HG03457 (cell line): Measurements from ENCODE around the gene PTPRD.
"Not testable (repeated sequence)": the region's sequence is repeated elsewhere in the genome, so short reads cannot be mapped to it uniquely, and the experiment has no call there.

ENCODE experiments used
- ATAC-seq: cut with Tn5 transposase; IDR thresholded peaks from one replicate; pipeline ENCODE4 v1.9.1; 2021; ENCODE audit warnings: moderate number of reproducible peaks; ENCODE audit not compliant: unreplicated experiment

The PTPRD gene

DNA sequence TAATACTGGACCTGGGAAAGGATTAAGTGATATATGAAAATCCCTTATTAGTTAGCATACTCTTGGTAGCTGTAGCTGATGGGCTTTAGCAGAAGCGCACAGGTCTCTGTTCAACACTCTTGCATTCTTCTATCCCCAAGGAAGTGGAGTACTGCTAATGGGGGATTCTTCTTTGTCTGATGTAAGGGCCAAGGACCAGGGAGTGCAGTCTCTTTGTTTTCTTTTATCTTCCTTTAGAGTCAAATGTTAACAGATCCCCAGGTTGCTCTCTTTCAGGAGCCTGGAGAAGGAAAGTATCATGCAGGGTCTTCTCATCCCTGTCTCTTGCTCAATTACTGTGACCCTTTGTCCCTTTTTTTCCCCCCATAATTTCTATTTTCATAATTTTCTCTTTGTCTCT is 1666.3 kb downstream of the PTPRD start:
- ATAC-seq = no peak

DNA sequence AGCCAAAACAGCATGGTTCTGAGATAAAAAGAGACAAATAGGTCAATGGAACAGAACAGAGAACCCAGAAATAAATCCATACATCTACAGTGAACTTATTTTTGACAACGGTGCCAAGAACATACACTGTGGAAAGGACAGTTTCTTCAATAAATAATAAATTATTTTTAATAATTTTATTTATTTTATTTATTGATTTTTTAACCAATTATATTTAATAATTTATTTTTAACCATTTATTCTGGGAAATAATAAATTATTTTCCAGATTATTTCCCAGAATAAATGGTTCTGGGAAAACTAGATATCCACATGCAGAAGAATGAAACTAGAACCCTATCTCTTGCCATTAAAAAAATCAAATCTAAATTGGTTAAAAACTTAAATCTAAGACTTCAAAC is 1669.4 kb downstream of the PTPRD start:
- ATAC-seq = no peak

DNA sequence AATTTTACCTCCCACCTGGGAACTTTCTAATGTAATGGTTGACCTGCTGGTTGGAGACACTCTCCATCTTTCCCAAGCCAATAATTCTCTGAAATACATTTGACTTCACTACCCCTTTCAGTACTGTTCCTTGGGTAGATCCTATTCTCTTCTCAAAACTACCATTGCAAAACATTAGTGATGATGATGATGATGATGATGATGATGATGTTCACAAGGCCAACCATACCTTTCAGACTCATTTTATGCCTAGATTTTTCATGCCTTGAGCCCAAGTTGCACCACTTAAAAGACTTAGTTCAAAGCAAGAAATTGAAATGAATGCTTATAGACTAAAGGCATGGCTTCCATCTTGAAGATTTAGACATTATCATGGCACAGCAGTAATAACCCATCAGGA is 1672.2 kb downstream of the PTPRD start:
- no peak for ATAC-seq

DNA sequence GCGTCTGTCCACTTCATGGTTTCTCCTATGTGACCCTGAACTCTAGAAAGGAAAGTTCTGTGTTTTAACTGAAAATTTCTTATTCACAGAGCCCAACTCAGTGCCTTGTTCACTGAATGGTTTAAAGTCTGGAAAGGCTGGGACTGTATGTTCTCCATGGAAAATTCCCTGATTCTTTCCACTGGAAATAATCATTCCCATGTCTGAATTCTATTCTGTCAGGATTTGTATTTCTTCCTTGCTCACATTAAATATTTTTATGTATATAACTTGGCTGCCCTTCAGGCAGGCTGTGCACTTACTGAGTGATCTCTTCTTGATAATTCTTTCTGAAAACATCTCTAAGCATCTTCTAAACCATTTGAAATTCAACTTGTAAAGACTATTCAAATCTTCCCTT is 1686.3 kb downstream of the PTPRD start:
- no peak for ATAC-seq

DNA sequence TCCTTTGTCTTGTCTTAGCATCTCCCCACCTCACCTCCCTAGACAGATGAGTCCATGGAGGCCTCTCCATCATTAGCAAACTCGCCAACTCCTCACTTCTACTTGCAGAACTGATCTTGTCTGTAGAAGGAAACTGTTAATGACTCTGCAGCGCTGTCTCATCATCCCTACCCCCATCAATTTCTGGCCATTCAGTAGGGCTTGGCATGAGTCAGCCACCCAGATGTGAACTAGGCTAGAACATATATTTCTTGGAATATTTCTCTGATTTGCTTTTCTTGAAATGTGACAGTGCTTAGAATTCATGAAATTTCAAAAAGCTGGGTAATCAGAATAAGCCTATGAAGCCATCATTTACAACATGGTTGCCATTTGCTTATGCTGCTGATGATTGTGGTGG is 1688.2 kb downstream of the PTPRD start:
- ATAC-seq = no peak

DNA sequence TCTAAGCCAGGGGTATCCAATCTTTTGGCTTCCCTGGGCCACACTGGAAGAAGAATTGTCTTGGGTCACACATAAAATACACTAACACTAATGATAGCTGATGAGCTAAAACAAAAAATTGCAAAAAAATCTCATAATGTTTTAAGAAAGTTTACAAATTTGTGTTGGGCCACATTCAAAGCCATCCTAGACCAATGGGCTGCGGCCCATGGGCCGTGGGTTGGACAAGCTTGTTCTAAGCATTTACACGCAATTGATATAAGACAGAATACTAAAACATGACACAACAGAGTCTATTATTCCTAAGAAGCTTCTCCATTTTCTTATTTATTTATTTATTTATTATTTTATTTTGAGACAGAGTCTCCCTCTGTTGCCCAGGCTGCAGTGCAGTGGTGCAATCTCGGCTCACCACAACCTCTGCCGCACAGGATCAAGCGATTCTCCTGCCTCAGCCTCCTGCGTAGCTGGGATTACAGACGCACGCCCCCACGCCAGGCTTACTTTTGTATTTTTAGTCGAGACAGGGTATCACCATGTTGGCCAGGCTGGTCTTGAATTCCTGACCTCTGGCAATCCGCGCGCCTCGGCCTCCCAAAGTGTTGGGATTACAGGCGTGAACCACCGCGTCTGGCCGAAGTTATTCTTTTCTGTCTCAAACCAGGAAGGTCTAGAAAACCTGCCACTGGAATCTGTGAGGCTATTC is 1692.2 kb downstream of the PTPRD start:
- not testable (repeated sequence) for ATAC-seq

DNA sequence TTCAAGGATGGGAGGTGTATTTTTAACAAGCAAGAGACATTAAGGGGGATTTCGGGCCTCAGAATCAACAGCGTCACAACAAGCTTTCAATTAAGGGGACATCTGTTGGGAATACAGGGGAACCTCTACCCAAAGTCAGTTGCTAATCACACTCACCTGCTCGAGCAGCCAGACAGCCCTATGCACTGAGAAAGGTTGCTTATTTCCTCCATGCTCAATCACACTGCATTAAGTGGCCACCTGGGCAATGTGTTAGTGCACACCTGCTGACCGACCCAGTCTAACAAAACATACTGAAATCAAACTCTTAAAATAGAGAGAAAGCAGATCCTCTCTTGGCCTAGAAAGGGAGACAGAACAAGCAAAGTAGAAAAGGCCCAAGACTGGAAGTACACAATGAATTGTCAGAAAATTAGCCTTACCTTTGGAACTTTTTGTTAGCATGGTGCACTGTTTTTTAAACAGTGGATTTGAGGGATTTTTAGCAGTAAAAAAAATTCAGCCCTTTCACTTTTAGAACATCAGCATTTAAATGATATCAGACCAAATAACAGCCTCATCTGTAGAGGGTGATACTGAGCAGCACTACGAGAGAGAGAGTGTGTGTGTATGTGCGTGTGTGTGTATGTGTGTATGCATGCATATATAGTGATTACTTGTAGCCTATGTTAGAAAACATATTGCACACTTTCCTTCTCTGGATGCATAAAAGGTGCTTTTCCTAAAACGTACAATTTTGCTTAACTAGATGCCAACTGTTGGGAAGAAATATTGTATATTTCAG is 1694.7 kb downstream of the PTPRD start:
- no peak for ATAC-seq

DNA sequence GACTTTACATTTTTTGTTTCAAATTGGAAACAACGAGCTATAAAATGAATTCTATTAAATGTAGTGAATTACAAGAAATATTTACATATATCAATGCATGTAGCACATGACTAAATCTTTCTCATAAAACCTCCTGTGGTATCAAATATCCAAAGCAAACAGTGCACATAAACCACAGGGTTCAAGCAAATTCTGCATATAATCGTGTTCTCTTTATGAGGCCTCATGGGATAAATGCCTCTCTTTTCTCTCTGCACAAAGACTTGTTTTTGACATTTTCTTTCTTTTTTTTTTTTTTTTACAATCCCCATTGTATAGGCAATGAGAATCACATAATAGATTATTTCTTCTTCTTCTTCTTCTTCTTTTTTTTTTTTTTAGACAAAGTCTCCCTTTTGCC is 1696.0 kb downstream of the PTPRD start:
- no peak for ATAC-seq

DNA sequence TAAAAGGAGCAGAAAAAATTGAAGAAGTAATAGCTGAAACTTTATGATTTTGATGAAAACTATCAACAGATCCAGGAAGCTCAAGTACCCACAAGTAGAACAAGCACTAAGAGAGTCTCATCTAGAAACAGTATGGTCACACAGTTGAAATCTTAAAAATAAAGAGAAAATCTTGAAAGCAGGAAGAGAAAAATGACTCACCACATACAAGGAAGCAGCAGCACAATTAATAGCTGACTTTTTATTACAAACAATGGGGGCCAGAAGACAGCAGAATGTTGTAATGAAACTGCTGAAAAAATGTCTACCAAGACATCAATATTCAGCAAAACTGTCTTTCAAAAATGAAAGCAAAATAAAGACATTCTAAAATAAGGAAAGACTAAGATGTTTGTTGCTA is 1704.9 kb downstream of the PTPRD start:
- no peak for ATAC-seq

DNA sequence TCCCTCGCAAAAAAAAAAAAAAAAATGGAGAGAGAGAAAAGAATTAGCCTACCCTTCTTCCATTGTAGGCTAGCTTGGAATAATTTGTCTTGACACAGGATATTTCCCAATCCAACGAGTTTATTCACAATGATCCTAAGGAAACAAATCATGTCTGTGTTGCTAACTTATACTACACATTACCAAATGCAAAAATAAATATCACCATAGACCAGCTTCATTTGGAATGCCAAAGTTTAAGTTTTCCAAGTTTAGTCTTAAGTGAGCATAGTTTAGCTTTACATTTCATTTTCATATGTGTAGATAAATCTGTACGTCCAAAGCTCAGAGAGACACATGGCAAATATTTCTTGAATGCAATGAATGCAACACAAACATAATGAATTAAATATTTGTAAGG is 1707.1 kb downstream of the PTPRD start:
- no peak for ATAC-seq

DNA sequence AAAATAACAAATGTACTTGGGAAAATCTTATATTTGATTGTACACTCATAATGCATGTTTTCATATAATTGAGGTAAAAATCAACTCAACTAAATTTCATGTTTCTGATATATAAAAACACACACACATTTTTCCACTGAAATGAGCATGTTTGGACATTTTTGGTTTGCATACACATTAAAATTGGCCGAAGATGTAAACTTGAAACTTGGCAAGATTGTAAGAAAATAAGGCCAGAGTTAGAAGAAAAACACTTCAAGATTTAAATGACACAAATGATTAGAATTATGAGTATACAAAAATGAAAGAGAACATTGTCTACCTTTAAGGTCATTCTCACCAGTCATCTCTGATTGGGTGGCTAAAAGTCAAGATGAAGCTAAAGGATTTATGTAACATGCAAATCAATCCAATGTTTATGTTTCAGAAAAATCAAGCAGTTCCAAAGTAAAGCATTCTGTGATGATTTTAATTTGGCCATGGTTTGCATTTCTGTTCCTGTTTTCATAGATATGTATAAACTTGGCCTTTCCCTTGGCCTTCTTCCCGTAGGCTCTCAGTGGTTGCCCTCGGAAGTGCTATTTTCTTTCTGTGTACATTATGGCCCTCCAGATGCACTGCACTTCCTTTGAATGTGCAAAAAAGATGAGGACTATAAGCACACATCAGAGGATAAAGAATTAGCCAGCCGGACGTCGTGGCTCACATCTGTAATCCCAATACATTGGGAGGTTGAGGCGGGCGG is 1707.9 kb downstream of the PTPRD start:
- no peak for ATAC-seq

DNA sequence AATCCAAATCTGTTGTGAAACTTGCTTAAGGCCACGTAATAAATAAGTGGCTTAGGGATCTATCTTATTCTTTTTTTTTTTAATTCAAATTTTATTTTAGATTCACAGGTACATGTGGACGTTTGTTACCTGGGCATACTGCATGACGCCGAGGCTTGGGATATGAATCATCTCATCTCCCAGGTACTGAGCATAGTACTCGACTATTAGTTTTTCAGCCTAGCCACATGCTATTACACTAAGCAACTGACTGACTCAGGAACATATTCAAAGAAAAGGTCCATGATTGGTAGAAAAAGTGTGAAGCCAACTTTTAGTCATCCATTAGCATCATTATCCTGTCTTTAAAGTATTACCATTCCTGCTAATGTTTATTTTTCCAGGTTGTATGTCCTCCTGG is 1709.7 kb downstream of the PTPRD start:
- ATAC-seq = no peak

DNA sequence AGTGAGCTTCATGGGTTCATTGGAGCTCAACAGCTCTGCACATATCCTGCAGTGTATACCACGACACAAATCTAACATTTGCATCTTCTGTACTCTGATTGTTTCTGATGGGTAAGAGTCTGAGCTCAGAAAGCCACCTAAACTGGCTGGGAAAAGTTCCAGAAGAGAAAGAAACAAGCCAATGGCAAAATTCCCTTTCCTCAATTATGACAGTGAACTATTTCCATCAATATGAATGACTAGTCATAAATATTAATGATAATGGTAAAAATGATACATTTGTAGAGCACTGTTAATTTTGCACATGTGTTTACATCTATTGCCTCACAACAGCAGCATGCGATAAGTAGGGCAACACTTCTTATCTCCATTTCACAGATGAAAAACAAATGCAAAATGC is 1711.7 kb downstream of the PTPRD start:
- ATAC-seq = no peak

DNA sequence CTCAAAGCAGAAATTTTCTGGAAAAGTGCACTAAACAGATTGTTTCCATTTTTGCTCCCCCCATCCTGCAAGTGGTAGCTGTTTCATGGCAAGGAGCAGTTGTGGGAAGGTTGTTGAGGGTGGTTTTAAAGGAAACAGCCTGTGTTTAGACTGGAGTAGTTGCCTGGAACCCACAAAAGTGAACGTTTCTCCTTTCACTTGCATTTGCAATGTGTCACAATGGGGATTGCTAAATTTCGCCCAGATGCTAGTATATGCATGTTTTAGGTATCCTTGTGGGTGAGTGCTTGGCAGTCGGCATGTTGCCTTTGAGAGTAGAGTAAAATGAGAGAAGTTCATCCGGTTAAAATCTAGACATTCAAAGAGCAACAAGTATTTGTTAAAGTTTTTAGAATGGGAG is 1713.3 kb downstream of the PTPRD start:
- no peak for ATAC-seq

DNA sequence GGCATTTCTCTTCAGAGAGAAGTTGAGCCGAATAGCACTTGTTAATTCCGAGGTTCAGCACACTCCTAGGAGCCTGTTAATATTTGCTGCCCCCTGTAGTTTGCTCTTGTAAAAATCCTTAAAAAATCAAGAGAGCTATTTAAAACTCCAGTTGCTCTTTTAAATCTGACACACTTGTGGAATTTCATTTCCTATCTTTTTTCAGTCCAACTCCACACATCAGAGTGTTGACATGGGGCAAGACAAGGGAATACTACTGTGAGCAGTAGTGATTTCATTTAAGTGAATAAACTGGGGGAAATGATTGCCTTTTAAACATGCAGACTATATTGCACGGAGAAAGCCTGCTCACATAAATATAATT is 1717.0 kb downstream of the PTPRD start:
- no peak for ATAC-seq

DNA sequence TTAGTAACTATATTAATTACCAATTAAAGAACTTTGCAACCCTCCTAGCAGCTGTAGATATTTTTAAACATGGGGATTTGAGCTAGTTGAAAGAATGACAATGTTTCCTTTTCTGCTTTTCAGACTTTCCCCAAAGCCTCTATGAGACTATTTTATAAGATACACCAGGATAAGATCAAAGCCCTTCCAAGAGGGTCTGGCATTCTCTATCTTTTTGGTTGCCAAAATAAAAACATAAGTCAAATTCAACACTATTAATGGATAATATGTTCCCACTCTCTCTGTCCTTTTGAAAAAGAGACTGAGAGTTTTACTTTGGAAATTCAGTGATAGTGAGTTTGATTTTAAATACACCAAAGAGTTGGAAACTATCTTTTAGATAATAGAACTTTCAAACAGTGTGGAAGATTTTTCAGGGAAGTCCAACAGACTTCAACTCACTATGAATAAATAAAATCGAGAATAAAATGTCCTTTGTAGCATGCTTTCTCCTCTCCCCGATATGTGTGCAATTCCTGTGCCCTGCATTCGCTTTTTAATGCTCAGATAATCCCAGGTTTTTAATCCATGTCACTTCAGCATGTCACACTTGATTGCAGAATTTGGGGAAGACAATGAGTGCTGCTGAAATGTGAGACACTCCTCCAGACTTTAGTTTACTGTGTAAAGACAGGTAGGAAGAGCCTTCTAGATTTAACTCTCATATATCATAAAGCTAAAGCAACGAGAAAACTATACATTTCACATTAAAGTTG is 1717.5 kb downstream of the PTPRD start:
- ATAC-seq = no peak

DNA sequence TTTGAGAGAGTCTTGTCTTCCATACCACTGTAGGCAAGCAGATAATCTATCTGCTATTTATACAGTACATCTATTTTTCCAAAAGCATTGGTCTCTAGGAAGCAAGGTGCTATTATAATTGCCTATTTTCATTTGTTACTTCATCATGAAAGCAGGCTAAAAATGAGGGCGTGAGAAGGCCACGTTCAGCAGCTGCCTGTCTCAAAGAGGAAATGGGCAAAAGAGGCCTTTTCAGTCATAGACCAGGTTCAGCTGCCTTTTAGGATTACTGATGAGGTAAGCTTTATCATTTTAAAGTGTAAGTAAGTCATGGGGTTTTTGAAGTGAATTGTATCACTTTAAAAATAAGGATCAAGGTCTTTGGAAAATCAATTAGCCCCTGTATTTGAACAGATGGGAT is 1722.1 kb downstream of the PTPRD start:
- no peak for ATAC-seq

DNA sequence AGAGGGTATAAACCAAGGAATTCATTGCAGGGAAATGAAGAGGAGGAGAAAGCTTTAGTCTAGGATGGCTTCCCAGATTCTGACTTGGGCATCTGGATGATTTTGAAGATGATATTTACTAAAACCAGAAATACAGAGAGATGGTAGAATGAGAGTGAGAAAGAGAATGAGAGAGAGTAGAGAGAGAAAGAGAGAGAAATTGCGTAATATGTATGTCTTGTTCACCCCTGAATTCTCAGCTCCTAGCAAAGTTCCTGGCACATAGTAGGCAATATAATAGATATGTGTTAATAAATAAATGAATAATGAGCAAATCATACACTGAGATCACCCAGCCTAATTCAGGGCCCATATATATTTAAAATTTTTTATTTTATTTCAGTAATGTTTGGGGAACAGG is 1723.7 kb downstream of the PTPRD start:
- no peak for ATAC-seq

DNA sequence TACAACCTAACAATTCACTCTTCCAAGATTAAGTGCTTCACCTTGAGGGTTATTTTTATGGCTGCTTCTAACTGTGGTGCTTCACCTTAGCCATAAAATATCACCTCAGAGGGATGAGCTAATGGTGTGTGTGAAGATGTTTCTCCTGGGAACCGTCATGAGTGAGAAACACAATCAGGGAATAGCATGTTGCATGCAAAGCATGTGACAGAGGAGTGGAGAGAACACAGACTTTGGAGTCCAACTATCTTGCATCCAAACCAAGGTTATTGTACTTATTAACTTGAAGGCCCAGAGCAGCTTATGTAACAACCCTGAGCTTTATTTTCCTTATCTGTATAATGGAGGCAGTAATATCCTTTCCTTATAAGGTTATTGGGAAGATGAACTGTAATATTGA is 1724.2 kb downstream of the PTPRD start:
- no peak for ATAC-seq

DNA sequence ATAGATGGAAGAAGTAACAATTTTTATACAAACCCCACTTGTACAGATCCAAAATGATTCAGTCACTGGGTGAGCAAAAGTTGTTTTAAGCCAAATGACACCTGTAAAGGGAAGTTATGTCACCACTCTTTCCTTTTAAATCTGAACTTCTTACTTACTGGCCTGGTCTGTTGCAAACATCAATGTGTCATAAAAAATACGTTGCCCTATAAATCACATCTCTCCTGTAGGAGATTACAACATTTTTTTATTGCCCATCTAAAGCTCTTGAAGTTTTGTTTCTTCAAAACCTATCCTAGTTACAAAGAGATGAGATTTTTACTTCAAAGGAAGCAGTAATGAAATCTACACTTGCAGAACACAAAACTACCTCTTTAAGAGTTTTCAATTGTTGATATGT is 1725.4 kb downstream of the PTPRD start:
- ATAC-seq = no peak

DNA sequence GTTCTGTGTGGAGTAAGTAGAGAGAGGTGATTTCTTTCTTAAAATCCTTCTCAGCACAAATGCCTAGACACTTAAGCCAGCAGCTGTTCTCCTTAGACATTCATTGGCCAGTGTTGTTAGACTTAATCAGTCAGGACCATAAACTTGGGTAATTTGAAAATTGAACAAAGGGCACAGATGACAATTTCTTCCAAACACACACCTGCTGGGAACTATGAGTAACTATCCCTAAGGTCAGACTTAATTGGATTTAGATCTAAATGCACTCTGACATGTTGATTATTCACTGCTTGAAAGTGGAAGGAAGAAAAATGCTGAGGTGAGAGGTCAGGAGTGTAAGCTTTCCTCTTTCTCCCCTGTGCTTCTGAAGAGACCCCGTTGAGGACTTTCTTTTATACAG is 1729.5 kb downstream of the PTPRD start:
- no peak for ATAC-seq
